ENCODE results near the gene MRGPRD.

Gene MRGPRD

DNA sequence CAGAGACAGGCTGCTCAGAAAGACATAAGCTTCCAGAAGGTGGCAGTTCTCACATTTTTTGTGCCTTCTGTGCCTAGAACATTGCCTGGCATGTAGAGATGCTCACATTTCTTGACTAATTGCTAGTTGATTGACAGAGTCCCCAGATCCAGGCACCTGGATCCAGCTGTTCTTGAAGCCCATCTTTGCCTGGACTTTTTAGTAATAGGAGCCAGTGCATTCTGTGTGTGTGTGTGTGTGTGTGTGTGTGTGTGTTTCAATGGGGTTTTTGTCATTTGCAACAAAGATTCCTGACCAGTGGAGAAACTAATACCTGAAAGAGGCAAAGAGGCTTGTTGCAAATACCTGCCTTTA is 17.2 kb upstream of the MRGPRD start:
- TF ChIP-seq, protein P1, sequence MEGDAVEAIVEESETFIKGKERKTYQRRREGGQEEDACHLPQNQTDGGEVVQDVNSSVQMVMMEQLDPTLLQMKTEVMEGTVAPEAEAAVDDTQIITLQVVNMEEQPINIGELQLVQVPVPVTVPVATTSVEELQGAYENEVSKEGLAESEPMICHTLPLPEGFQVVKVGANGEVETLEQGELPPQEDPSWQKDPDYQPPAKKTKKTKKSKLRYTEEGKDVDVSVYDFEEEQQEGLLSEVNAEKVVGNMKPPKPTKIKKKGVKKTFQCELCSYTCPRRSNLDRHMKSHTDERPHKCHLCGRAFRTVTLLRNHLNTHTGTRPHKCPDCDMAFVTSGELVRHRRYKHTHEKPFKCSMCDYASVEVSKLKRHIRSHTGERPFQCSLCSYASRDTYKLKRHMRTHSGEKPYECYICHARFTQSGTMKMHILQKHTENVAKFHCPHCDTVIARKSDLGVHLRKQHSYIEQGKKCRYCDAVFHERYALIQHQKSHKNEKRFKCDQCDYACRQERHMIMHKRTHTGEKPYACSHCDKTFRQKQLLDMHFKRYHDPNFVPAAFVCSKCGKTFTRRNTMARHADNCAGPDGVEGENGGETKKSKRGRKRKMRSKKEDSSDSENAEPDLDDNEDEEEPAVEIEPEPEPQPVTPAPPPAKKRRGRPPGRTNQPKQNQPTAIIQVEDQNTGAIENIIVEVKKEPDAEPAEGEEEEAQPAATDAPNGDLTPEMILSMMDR (IDR thresholded peaks at IDR 0.05; ENCODE audit: low read depth, low read length): no peak
- H3K4me3 ChIP-seq (replicated peaks in 1 of 2; ENCODE audit: low read depth in 2 of 2, low read length in 2 of 2): no peak overlapping the region
- DNase-seq (ENCODE audit: low read depth in 2 of 2): no peak

DNA sequence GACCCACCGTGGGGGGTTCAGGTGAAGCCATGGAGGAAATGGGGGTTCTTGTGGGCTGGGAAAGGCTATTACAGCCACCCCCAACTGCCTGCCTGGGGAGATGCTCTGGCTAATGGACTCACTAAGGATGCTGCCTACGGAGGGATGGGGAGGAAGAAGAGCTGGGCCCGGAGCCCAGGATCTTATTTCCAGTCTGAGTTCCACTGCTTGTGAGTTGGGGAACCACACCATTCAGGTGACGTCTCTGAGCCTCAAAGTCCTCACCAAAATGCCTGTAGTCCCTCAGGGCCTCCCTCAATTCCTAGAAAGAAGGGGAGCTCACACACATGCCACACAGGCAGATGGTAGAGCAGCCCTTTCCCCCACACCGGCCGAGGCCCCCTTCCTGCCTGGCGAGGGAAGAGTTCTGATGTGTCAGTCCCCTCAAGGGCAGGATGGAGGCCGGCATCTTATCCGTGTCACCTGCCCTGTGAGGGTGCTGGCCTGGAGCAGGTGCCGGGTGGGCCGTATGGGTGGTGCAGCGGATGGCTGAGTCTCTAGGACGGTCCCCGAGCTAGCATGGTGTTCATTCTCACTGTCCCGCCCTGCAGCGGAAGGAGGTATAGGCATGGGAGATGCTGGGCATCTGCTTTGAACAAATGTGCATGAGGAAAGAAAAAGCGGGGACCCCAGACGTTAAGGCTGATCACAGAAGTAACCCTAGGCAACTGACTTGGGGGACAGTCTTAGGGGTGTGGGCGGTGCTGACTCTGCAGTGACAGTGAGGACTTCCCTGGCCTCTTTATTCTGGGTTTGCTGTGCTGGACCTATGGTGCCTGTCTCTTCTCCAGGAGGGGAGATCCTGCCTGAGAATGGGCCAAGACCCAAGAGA is 16.6 kb upstream of the MRGPRD start:
- no peak for DNase-seq (ENCODE audit: low read depth in 2 of 2)
- TF ChIP-seq, protein P1 (IDR thresholded peaks at IDR 0.05; ENCODE audit: low read depth, low read length): no peak

DNA sequence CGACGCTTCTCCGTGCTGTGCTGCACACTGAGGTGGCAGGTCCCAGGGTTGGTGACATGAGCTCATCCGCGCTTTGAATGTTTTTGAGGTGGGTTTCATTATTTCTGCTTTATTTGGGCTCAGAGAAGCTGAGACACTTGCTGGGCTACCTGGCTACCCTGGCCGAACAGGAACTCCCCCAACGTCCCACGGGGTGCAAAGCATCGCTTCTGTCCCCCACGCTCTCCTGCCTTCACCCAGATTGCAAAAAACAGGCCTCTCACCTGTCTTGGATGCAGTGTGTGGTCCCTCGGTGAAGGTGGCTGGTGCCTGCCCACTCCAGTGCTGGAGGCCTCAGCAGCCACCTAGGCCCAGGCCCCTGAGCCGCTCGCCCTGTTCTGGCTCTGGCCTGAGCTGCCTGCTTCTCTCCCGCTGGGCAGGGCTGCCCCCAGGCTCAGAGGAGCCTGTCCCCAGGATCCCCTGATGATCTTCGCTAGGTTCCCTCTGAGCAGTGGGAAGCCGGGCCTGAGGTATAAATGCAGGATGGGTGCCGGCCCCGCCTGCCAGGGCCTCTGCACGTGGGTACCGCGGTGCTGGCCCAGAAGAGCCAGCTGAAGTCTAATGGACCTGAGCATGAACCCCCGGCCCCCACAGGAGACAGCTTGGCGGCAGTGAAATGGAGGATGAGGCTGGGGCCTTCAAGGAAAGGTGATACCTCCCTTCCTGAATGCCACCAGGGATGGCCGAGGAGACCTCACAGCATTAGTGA is 15.8 kb upstream of the MRGPRD start:
- H3K4me3 ChIP-seq (replicated peaks in 1 of 2; ENCODE audit: low read depth in 2 of 2, low read length in 2 of 2): no peak overlapping the region
- DNase-seq (ENCODE audit: low read depth in 2 of 2): no peak
- TF ChIP-seq, protein P1 (IDR thresholded peaks at IDR 0.05; ENCODE audit: low read depth, low read length): no peak

More for the DNA sequence above, 16.6 kb upstream of the MRGPRD start:
- H3K4me3 ChIP-seq (replicated peaks in 1 of 2; ENCODE audit: low read depth in 2 of 2, low read length in 2 of 2): no peak overlapping the region

DNA sequence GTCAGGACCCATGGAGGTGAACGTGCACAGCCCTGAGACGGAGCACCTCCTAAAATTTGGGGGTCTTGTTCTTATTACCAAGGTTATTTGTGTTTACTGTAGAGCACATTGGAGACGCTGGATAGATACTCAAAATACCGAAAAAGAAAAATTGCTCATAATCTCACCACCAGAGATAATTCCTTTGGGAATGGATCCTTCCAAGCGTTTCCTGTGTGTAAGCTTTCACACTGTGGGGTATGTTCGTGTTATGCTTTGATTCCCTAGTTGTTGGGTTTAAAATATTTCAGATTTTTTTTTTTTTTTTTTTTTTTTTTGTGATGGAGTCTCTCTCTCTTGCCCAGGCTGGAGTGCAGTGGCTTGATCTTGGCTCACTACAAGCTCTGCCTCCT is 14.1 kb upstream of the MRGPRD start:
- DNase-seq (ENCODE audit: low read depth in 2 of 2): no peak
- H3K4me3 ChIP-seq (replicated peaks in 1 of 2; ENCODE audit: low read depth in 2 of 2, low read length in 2 of 2): no peak overlapping the region
- TF ChIP-seq, protein P1 (IDR thresholded peaks at IDR 0.05; ENCODE audit: low read depth, low read length): no peak

DNA sequence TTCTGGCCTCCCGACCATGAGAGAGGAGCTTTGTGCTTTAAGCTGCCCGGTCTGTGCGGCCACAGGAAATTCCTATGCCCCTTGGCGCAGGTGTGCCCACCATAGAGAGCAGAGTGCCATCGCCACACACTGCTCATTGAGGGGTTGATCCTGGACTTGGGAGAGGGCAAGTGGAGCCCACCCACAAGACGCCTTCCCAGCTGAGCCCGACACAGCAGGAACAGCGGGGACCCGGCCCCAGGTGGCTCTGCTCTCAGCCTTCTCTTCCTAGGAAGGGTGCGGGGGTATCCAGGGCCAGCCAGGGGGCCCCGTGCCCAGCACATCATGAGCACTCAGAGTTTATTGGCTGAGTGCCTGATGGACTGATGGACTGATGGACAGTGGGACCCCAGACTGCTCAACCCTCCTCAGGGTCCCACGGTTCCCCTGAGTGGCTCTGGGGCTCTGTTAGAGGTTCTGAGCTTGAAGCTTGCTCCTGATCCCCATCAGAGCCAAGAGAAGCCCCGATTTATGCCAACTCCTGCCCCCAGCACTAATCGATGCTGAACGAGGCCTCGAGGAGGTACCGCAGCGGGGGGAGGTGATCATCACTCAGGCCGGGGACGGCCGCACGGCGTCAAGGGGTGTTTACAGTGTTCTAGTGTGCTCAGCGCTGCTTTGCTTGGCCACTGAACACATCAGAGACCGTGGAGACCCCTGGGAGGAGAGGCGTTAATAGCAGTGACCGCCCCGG is 13.5 kb upstream of the MRGPRD start:
- no peak overlapping the region for H3K4me3 ChIP-seq (replicated peaks in 1 of 2; ENCODE audit: low read depth in 2 of 2, low read length in 2 of 2)
- no peak for DNase-seq (ENCODE audit: low read depth in 2 of 2)
- TF ChIP-seq, protein P1 (IDR thresholded peaks at IDR 0.05; ENCODE audit: low read depth, low read length): no peak

DNA sequence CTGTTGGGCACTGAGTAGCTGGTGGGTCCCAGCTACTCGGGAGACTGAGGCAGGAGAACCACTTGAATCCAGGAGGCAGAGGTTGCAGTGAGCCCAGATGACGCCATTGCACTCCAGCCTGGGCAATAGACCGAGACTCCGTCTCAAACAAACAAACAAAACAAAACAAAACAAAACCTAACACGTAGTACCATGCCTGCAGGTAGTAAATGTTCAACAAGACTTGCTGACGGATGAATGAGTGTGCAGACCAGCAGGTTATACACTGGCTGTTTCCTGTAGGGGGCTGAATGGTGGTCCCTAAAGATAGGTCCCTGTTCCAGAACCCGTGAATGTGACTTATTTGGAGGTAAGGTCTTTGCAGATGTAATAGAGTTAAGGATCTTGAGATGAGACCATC is 12.8 kb upstream of the MRGPRD start:
- H3K4me3 ChIP-seq (replicated peaks in 1 of 2; ENCODE audit: low read depth in 2 of 2, low read length in 2 of 2): no peak overlapping the region
- TF ChIP-seq, protein P1 (IDR thresholded peaks at IDR 0.05; ENCODE audit: low read depth, low read length): no peak
- no peak for DNase-seq (ENCODE audit: low read depth in 2 of 2)

All from cardiac fibroblast (primary cell).